HG03097 (cell line): ENCODE data around the gene PICK1.
"Not testable (repeated sequence)": the region's sequence is repeated elsewhere in the genome, so short reads cannot be mapped to it uniquely, and the experiment has no call there.

Experiments
- ATAC-seq: cut with Tn5 transposase; IDR thresholded peaks from one replicate; pipeline ENCODE4 v1.9.1; 2021; ENCODE audit not compliant: unreplicated experiment, low FRiP score

The PICK1 gene

GRCh38 chr22:38073150-38074130, 16.2 kb downstream of the PICK1 start:
- no peak for ATAC-seq

- ATAC-seq, result no peak
These were observed 17.2 kb downstream of the PICK1 start for GRCh38 chr22:38074181-38075104.

- no peak for ATAC-seq
These were observed 18.1 kb downstream of the PICK1 start for GRCh38 chr22:38075105-38075825.

GRCh38 chr22:38075961-38076360, 18.8 kb downstream of the PICK1 start:
- ATAC-seq, result no peak

GRCh38 chr22:38077096-38077495, 19.9 kb downstream of the PICK1 start:
- ATAC-seq, result no peak

- ATAC-seq, result no peak
These were observed 20.4 kb downstream of the PICK1 start for GRCh38 chr22:38077595-38077994.

GRCh38 chr22:38078046-38078840, 21.0 kb downstream of the PICK1 start:
- ATAC-seq, result no peak

- ATAC-seq, result not testable (repeated sequence)
These were observed 22.0 kb downstream of the PICK1 start for GRCh38 chr22:38079208-38079607.

- ATAC-seq, result no peak
These were observed 22.6 kb downstream of the PICK1 start for GRCh38 chr22:38079804-38080203.

GRCh38 chr22:38080474-38080849, 23.3 kb downstream of the PICK1 start:
- ATAC-seq, result no peak

GRCh38 chr22:38080850-38081635, 23.8 kb downstream of the PICK1 start:
- no peak for ATAC-seq

- ATAC-seq, result no peak
These were observed 24.4 kb downstream of the PICK1 start for GRCh38 chr22:38081636-38081940.

- no peak for ATAC-seq
These were observed 25.0 kb downstream of the PICK1 start for GRCh38 chr22:38081941-38082828.

- no peak for ATAC-seq
These were observed 25.9 kb downstream of the PICK1 start for GRCh38 chr22:38082986-38083710.

- no peak for ATAC-seq
These were observed 26.9 kb downstream of the PICK1 start, which contains the start of gene SLC16A8 for GRCh38 chr22:38083931-38084631. SLC16A8 (minus strand) TSS chr22:38084184; CDS start chr22:38082873, 1,311 bp downstream.

GRCh38 chr22:38085056-38085455, 27.9 kb downstream of the PICK1 start:
- ATAC-seq, result no peak

GRCh38 chr22:38085501-38085900, 28.3 kb downstream of the PICK1 start:
- no peak for ATAC-seq
